Stimulated activated naive CD8-positive, alpha-beta T cell treated with anti-CD3 and anti-CD28 coated beads, Interleukin-15, Interleukin-2, amounts not matched to agents 100 ng/mL and 50 ng/mL, for 24 hours (primary cell): Measurements from ENCODE around the gene COG1.

Experiments
- H3K27ac Mint-ChIP-seq: one replicate; pipeline ENCODE4 v1.8.0; 2021; ENCODE audit warnings: mild to moderate bottlenecking, mixed read lengths
- H3K27me3 Mint-ChIP-seq: one replicate; pipeline ENCODE4 v1.8.0; 2021; ENCODE audit warnings: mixed read lengths
- H3K36me3 Mint-ChIP-seq: one replicate; pipeline ENCODE4 v1.8.0; 2021; ENCODE audit warnings: low read depth, mixed read lengths
- H3K4me1 Mint-ChIP-seq: one replicate; pipeline ENCODE4 v1.8.0; 2021; ENCODE audit warnings: low read depth, mixed read lengths
- H3K4me3 Mint-ChIP-seq: one replicate; pipeline ENCODE4 v1.8.0; 2021; ENCODE audit warnings: mild to moderate bottlenecking, mixed read lengths
- H3K9me3 Mint-ChIP-seq: one replicate; pipeline ENCODE4 v1.8.0; 2021; ENCODE audit warnings: mixed read lengths

COG1 gene

DNA sequence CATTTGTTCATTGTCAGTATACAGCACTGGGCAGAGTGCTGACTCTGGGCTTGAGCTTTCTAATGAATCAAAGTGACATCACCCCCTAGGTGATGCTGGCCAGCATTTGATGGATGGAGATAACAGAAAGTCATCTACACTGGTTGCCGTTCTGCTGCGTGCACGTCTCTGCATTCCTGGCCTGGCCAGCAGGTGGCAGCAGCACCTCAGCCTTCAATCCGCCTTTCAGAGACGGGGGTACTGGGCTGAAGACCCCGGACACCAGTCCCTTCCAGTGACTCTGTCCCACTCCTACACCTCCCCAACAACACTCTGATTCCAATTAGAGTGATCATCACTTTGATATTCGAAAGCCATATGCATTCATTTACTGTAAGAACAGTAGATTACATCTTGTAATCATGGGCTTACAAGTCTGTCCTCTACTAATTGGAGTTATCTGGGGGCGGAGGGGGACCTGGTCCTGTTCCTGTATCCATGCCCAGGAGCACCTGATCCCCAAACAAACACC, 62.9 kb downstream of the COG1 start:
- Mint-ChIP-seq H3K27ac (no peak overlapping the region), H3K4me1 (no peaks in the 10 kb centered on the region), H3K9me3 (no peaks in the 10 kb centered on the region), H3K4me3 (no peak overlapping the region), H3K36me3 (no peaks in the 10 kb centered on the region), H3K27me3 (no peaks in the 10 kb centered on the region)

DNA sequence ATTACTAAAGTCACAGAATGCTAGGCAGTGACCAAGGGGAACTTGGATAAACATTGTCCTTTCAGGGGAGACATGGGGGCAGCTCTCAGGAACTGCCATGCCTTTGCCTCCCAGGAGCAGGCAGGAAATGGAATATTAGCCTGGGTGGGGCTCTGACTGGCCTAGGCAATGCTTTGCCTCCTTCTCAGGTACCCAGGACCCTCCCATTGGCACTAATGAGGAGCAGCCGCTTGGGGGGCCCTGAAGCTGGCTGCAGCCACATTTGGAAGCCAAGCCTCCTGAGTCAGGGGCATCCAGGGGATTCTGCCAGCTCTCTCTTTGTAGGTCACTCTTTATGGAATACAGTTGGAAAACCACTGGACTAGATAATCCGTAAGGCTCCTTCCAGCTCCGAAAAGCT, 63.4 kb downstream of the COG1 start:
- H3K9me3 Mint-ChIP-seq: no peaks in the 10 kb centered on the region
- no peaks in the 10 kb centered on the region for H3K27me3 Mint-ChIP-seq
- no peak overlapping the region for H3K27ac Mint-ChIP-seq
- no peaks in the 10 kb centered on the region for H3K36me3 Mint-ChIP-seq
- no peak overlapping the region for H3K4me3 Mint-ChIP-seq
- H3K4me1 Mint-ChIP-seq: no peaks in the 10 kb centered on the region

DNA sequence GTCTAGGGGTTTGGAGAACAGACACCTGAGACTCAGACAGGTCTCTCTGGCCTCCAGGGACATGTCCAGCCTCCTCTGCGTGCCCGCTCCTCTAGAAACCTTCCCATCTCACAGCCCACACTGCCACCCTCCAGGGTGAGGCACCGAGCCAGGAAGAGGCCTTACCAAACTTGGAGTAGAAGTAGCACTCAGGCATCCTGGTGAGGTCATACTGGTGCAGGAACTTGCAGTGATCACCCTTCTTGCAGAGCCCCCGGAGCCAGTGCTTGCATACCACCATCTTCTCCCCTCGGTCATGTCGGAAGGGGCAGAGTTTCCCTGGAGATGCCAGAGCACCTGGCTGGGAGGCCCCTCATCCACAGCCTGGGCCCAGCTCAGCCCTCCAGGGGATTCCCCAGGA, 64.7 kb downstream of the COG1 start:
- no peaks in the 10 kb centered on the region for H3K27me3 Mint-ChIP-seq
- H3K4me3 Mint-ChIP-seq: no peak overlapping the region
- H3K4me1 Mint-ChIP-seq: no peaks in the 10 kb centered on the region
- no peak overlapping the region for H3K27ac Mint-ChIP-seq
- no peaks in the 10 kb centered on the region for H3K9me3 Mint-ChIP-seq
- H3K36me3 Mint-ChIP-seq: no peaks in the 10 kb centered on the region
